Endothelial cell of umbilical vein (primary cell): ENCODE measurements around the gene SLC35A1.

Experiments
- CTCF ChIP-seq, 2 donors: IDR thresholded peaks; 1 replicate in 1 of 2; 2 replicates in 1 of 2; pipeline ENCODE4 v1.5.1; 2011; ENCODE audit warnings: low read length in 2 of 2, mild to moderate bottlenecking in 2 of 2, moderate library complexity in 2 of 2, control low read depth in 1 of 2, inconsistent platforms in 1 of 2, low read depth in 1 of 2; ENCODE audit not compliant: insufficient read depth in 1 of 2; ENCODE audit errors: extremely low read depth in 1 of 2
- EZH2 ChIP-seq: IDR thresholded peaks from 2 replicates; pipeline ENCODE4 v1.6.1; 2012; ENCODE audit warnings: borderline replicate concordance, low read depth, mild to moderate bottlenecking, moderate library complexity, low read length, inconsistent platforms; ENCODE audit not compliant: severe bottlenecking
- GATA2 ChIP-seq: IDR thresholded peaks from 2 replicates; pipeline ENCODE4 v1.7.0; 2011; ENCODE audit warnings: low read depth, mild to moderate bottlenecking, moderate library complexity, mixed read lengths, low read length; ENCODE audit not compliant: insufficient read length, insufficient read depth
- MAX ChIP-seq: IDR thresholded peaks from 2 replicates; pipeline ENCODE4 v1.6.1; 2011; ENCODE audit not compliant: insufficient read depth, insufficient read length
- POLR2A ChIP-seq: IDR thresholded peaks from 2 replicates; pipeline ENCODE4 v1.6.1; 2012; ENCODE audit warnings: low read depth, mild to moderate bottlenecking, control low read depth, low read length
- POLR2AphosphoS5 ChIP-seq: IDR thresholded peaks from 2 replicates; pipeline ENCODE4 v1.6.1; 2012; ENCODE audit warnings: low read depth, mild to moderate bottlenecking, control low read depth, low read length, moderate library complexity; ENCODE audit not compliant: insufficient read depth

- TF ChIP-seq CTCF (IDR thresholded peaks at IDR 0.05; ENCODE audit: extremely low read depth in 1 of 2, insufficient read depth in 1 of 2, low read depth in 1 of 2, low read length in 2 of 2), result no peak
- TF ChIP-seq GATA2, result no peak
- no peak for TF ChIP-seq EZH2
- TF ChIP-seq POLR2AphosphoS5, result no peak
- no peak for TF ChIP-seq POLR2A
- no peak for TF ChIP-seq MAX
These were observed 61.7 kb downstream of the SLC35A1 start for GRCh38 chr6:87534377-87535047.
